Posterior cingulate gyrus (tissue), 11 donors: ENCODE data around the gene SIGLEC5.
"Not testable (repeated sequence)": the region's sequence is repeated elsewhere in the genome, so short reads cannot be mapped to it uniquely, and the experiment has no call there.

Experiments used
- DNase-seq, 10 donors: peaks; one replicate each; pipeline versions ENCODE4 v3.0.0 to v3.0.0-alpha.2; 2020 to 2021; ENCODE audit warnings: mixed read lengths in 3 of 10
- intact Hi-C: fragments of 100-400 bp; cut with DNase I; formaldehyde crosslinking; loops from one replicate; pipeline ENCODE4 v1.15.1; 2023

Gene SIGLEC5

GRCh38 chr19:51630315-51630714 is at the start of gene SIGLEC5:
Gene SIGLEC5, minus strand, starts transcription at chr19:51630401. Its CDS starts 66 bp downstream, at chr19:51630335.
- DNase-seq, intact Hi-C loops: not testable (repeated sequence)

GRCh38 chr19:51676566-51677083 is 46.4 kb upstream of the SIGLEC5 start:
- no peak for DNase-seq
- intact Hi-C loops, result no loop called here

GRCh38 chr19:51675911-51676565 is 45.8 kb upstream of the SIGLEC5 start:
- intact Hi-C loops, DNase-seq: not testable (repeated sequence)

- intact Hi-C loops, result no loop called here
- no peak for DNase-seq
These were observed 38.0 kb upstream of the SIGLEC5 start for GRCh38 chr19:51668216-51668615.

GRCh38 chr19:51664997-51665396 is 34.8 kb upstream of the SIGLEC5 start:
- no peak for DNase-seq
- intact Hi-C loops, result no loop called here

GRCh38 chr19:51664131-51664530 is 33.9 kb upstream of the SIGLEC5 start:
- intact Hi-C loops, result no loop called here
- DNase-seq, result no peak

GRCh38 chr19:51663650-51664049 is 33.4 kb upstream of the SIGLEC5 start:
- intact Hi-C loops, result no loop called here
- peak in 1 of 10 donors; percentile 50 for DNase-seq

- DNase-seq, result peak; percentile 50 to 96 (median 85)
These were observed 30.9 kb upstream of the SIGLEC5 start for GRCh38 chr19:51660975-51661600.

GRCh38 chr19:51654783-51655182 is 24.6 kb upstream of the SIGLEC5 start:
- intact Hi-C loops, result loop anchor here (10.0 kb wide), 1 partner anchor 260 kb away; the partner anchor contains the start of gene C19orf84
- no peak for DNase-seq

More at GRCh38 chr19:51660975-51661600, 30.9 kb upstream of the SIGLEC5 start:
- intact Hi-C loops, result no loop called here

GRCh38 chr19:51653162-51653561 is 23.0 kb upstream of the SIGLEC5 start:
- intact Hi-C loops, result loop anchor here (10.0 kb wide), 1 partner anchor 258 kb away; the partner anchor contains the start of gene C19orf84
- DNase-seq, result no peak

GRCh38 chr19:51652266-51652665 is 22.1 kb upstream of the SIGLEC5 start:
- DNase-seq, result no peak
- intact Hi-C loops, result loop anchor here (10.0 kb wide), 1 partner anchor 257 kb away; the partner anchor contains the start of gene C19orf84

- DNase-seq, result no peak
- intact Hi-C loops, result loop anchor here (10.0 kb wide), 1 partner anchor 257 kb away; the partner anchor contains the start of gene C19orf84
These were observed 21.1 kb upstream of the SIGLEC5 start for GRCh38 chr19:51651216-51651846.

- intact Hi-C loops, result no loop called here
These were observed 17.1 kb upstream of the SIGLEC5 start for GRCh38 chr19:51647318-51647717.

GRCh38 chr19:51646730-51647129 is 16.5 kb upstream of the SIGLEC5 start, which contains the start of gene SIGLEC14:
Gene SIGLEC14, minus strand, starts transcription at chr19:51646825. Its CDS starts 66 bp downstream, at chr19:51646759.
- intact Hi-C loops, DNase-seq: not testable (repeated sequence)

More at GRCh38 chr19:51647318-51647717, 17.1 kb upstream of the SIGLEC5 start:
- DNase-seq, result no peak

- intact Hi-C loops, result no loop called here
- no peak for DNase-seq
These were observed 14.6 kb upstream of the SIGLEC5 start for GRCh38 chr19:51644636-51645271.

- DNase-seq, result no peak
- intact Hi-C loops, result no loop called here
These were observed 11.4 kb upstream of the SIGLEC5 start for GRCh38 chr19:51641648-51642047.

- no peak for DNase-seq
- intact Hi-C loops, result no loop called here
These were observed 10.2 kb upstream of the SIGLEC5 start for GRCh38 chr19:51640386-51640785.

- intact Hi-C loops, result no loop called here
- no peak for DNase-seq
These were observed 9.7 kb upstream of the SIGLEC5 start for GRCh38 chr19:51639916-51640315.

- intact Hi-C loops, result no loop called here
- DNase-seq, result no peak
These were observed 7.3 kb upstream of the SIGLEC5 start for GRCh38 chr19:51637362-51637978.

GRCh38 chr19:51632126-51632525 is 1.9 kb upstream of the SIGLEC5 start:
- no peak for DNase-seq
- intact Hi-C loops, result no loop called here
